ENCODE measurements around the gene CTCFL. TPM values are rescaled to one million over a fixed set of nuclear protein-coding genes. Genes with fewer than 3 reads are reported as not detected.

The CTCFL gene
- total and polyA plus RNA-seq, 4 donors, result 0.05 to 0.08 (median 0.08) TPM; not detected in 1

DNA sequence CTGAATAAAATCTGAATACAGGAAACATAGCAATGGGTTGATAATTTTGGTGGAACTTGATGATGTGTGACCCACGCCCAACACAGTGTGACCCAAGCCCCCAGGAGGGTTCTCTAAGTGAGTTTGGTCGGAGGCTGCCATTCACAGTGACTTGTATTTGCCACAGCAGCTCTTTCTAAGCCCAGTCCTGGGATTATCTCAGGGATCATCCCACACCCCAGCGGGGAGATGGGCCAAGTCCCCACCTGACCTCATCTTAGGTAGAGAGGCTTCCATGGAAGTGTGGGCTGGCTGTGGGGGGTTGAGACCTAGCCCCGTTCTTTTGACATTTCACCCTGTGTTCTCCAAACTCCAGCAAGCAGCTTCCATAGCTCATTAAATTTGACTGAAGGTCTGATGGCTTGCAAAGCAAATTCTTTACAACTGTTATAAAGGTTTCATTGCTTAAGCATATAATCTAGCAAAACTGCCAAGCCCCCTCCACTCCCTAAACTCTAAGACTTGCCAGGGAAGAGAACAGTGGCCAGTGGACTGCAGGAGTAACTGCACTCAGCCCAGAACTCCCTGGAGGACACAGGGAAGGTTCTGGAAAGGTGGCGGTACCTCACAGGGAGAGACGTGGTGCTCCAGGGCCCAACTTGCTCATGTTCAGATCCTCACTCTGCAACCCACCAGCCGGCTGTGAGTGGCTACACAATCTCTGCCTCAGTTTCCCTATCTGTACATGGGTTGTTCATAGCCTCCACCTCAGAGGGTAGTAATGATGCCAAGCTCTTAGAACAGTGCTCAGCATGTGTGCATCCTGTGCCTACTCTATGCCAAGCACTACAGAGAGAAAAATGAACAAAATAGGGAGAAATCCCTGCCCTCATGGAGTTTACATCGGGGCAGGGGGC, 35.0 kb upstream of the CTCFL start:
- Histone ChIP-seq H3K9me3 (ENCODE audit: control insufficient read depth in 4 of 4, low read length in 3 of 4) (no peaks in the 10 kb centered on the region), H3K27me3 (ENCODE audit: control insufficient read depth in 4 of 4, insufficient read depth in 4 of 4, low read length in 3 of 4) (no peaks in the 10 kb centered on the region), H3K36me3 (ENCODE audit: control insufficient read depth in 4 of 4, insufficient read depth in 3 of 4, low read depth in 1 of 4, low read length in 3 of 4) (peaks cover 0 to 5% (median 0%) of the 10 kb centered on the region in 4 donors), H3K9ac (ENCODE audit: low read depth in 1 of 2, low read length in 2 of 2) (no peak overlapping the region), H3K27ac (ENCODE audit: low read depth in 1 of 2, low read length in 2 of 2) (peak overlapping the region; percentile 89 to 92), H3K4me1 (ENCODE audit: control insufficient read depth in 4 of 4, insufficient read depth in 4 of 4, low read length in 3 of 4) (peaks cover 9 to 64% (median 32%) of the 10 kb centered on the region in 4 donors), H3K4me3 (ENCODE audit: low read depth in 1 of 3, low read length in 3 of 3) (no peak overlapping the region)
- 72% methylated on average over 8 of the region's 8 CpGs for WGBS
- no peak for DNase-seq (ENCODE audit: low spot score)
- TF ChIP-seq, protein P1, sequence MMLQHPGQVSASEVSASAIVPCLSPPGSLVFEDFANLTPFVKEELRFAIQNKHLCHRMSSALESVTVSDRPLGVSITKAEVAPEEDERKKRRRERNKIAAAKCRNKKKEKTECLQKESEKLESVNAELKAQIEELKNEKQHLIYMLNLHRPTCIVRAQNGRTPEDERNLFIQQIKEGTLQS (IDR thresholded peaks at IDR 0.05), result no peak
- TF ChIP-seq GABPA (IDR thresholded peaks at IDR 0.05 in 1 of 2, conservative IDR thresholded peaks at IDR 0.05 in 1 of 2) (no peak), HNF4G (IDR thresholded peaks at IDR 0.05) (no peak), TAF1 (conservative IDR thresholded peaks at IDR 0.05) (no peak), JUND (IDR thresholded peaks at IDR 0.05) (no peak), NR2F2 (IDR thresholded peaks at IDR 0.05) (no peak), SP1 (IDR thresholded peaks at IDR 0.05) (no peak), RAD21 (IDR thresholded peaks at IDR 0.05) (no peak), FOXA1 (IDR thresholded peaks at IDR 0.05) (no peak), HNF4A (conservative IDR thresholded peaks at IDR 0.05) (no peak), RXRA (IDR thresholded peaks at IDR 0.05) (no peak), FOXA2 (IDR thresholded peaks at IDR 0.05) (no peak), EGR1 (IDR thresholded peaks at IDR 0.05; ENCODE audit: low read depth in 2 of 2) (no peak), YY1 (IDR thresholded peaks at IDR 0.05) (no peak)
- TF ChIP-seq, protein P2, sequence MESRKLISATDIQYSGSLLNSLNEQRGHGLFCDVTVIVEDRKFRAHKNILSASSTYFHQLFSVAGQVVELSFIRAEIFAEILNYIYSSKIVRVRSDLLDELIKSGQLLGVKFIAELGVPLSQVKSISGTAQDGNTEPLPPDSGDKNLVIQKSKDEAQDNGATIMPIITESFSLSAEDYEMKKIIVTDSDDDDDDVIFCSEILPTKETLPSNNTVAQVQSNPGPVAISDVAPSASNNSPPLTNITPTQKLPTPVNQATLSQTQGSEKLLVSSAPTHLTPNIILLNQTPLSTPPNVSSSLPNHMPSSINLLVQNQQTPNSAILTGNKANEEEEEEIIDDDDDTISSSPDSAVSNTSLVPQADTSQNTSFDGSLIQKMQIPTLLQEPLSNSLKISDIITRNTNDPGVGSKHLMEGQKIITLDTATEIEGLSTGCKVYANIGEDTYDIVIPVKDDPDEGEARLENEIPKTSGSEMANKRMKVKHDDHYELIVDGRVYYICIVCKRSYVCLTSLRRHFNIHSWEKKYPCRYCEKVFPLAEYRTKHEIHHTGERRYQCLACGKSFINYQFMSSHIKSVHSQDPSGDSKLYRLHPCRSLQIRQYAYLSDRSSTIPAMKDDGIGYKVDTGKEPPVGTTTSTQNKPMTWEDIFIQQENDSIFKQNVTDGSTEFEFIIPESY (IDR thresholded peaks at IDR 0.05), result no peak
- TF ChIP-seq, protein P3, sequence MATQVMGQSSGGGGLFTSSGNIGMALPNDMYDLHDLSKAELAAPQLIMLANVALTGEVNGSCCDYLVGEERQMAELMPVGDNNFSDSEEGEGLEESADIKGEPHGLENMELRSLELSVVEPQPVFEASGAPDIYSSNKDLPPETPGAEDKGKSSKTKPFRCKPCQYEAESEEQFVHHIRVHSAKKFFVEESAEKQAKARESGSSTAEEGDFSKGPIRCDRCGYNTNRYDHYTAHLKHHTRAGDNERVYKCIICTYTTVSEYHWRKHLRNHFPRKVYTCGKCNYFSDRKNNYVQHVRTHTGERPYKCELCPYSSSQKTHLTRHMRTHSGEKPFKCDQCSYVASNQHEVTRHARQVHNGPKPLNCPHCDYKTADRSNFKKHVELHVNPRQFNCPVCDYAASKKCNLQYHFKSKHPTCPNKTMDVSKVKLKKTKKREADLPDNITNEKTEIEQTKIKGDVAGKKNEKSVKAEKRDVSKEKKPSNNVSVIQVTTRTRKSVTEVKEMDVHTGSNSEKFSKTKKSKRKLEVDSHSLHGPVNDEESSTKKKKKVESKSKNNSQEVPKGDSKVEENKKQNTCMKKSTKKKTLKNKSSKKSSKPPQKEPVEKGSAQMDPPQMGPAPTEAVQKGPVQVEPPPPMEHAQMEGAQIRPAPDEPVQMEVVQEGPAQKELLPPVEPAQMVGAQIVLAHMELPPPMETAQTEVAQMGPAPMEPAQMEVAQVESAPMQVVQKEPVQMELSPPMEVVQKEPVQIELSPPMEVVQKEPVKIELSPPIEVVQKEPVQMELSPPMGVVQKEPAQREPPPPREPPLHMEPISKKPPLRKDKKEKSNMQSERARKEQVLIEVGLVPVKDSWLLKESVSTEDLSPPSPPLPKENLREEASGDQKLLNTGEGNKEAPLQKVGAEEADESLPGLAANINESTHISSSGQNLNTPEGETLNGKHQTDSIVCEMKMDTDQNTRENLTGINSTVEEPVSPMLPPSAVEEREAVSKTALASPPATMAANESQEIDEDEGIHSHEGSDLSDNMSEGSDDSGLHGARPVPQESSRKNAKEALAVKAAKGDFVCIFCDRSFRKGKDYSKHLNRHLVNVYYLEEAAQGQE (IDR thresholded peaks at IDR 0.05), result no peak
- TF ChIP-seq, protein P4, sequence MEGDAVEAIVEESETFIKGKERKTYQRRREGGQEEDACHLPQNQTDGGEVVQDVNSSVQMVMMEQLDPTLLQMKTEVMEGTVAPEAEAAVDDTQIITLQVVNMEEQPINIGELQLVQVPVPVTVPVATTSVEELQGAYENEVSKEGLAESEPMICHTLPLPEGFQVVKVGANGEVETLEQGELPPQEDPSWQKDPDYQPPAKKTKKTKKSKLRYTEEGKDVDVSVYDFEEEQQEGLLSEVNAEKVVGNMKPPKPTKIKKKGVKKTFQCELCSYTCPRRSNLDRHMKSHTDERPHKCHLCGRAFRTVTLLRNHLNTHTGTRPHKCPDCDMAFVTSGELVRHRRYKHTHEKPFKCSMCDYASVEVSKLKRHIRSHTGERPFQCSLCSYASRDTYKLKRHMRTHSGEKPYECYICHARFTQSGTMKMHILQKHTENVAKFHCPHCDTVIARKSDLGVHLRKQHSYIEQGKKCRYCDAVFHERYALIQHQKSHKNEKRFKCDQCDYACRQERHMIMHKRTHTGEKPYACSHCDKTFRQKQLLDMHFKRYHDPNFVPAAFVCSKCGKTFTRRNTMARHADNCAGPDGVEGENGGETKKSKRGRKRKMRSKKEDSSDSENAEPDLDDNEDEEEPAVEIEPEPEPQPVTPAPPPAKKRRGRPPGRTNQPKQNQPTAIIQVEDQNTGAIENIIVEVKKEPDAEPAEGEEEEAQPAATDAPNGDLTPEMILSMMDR (IDR thresholded peaks at IDR 0.05; ENCODE audit: low read depth, low read length, missing input control), result no peak
- TF ChIP-seq, protein P5, sequence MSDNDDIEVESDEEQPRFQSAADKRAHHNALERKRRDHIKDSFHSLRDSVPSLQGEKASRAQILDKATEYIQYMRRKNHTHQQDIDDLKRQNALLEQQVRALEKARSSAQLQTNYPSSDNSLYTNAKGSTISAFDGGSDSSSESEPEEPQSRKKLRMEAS (IDR thresholded peaks at IDR 0.05), result no peak

Measured in liver (tissue), 9 donors.